OCI-LY7 (cell line): Measurements from ENCODE around the gene ZNF195.

Experiments used
- EZH2phosphoT487 ChIP-seq: fragments of 200-600 bp; sonication (generic); IDR thresholded peaks from 2 replicates; pipeline ENCODE4 v1.6.1; 2018; ENCODE audit warnings: low read depth, borderline replicate concordance, mild to moderate bottlenecking, mixed run types, antibody characterized with exemption, low read length, moderate library complexity, mixed read lengths
- TF ChIP-seq, protein P1 (sequence below): fragments of 200-600 bp; sonication (generic); conservative IDR thresholded peaks from 2 replicates; pipeline ENCODE4 v1.5.1; 2014; ENCODE audit warnings: mild to moderate bottlenecking, antibody characterized with exemption, low read length, moderate library complexity, mixed read lengths

- TF ChIP-seq, protein P1, sequence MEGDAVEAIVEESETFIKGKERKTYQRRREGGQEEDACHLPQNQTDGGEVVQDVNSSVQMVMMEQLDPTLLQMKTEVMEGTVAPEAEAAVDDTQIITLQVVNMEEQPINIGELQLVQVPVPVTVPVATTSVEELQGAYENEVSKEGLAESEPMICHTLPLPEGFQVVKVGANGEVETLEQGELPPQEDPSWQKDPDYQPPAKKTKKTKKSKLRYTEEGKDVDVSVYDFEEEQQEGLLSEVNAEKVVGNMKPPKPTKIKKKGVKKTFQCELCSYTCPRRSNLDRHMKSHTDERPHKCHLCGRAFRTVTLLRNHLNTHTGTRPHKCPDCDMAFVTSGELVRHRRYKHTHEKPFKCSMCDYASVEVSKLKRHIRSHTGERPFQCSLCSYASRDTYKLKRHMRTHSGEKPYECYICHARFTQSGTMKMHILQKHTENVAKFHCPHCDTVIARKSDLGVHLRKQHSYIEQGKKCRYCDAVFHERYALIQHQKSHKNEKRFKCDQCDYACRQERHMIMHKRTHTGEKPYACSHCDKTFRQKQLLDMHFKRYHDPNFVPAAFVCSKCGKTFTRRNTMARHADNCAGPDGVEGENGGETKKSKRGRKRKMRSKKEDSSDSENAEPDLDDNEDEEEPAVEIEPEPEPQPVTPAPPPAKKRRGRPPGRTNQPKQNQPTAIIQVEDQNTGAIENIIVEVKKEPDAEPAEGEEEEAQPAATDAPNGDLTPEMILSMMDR = no peak
- no peak for TF ChIP-seq EZH2phosphoT487
Measured at GRCh38 chr11:3340025-3340424, 38.9 kb downstream of the ZNF195 start.
